Adrenal gland (tissue), 5 donors: ENCODE results near the gene PRDM8.

Source experiments
- POLR2A ChIP-seq, 2 donors: fragments of 450-650 bp; IDR thresholded peaks; one replicate each; pipeline ENCODE4 v1.6.1; 2017; ENCODE audit warnings: antibody characterized with exemption in 2 of 2, mild to moderate bottlenecking in 2 of 2, moderate library complexity in 1 of 2
- TF ChIP-seq, protein P1 (sequence below), 6 experiments: fragments of 450-650 bp in 4 of 6; fragments of 200-600 bp in 2 of 6; sonication (generic) in 1 of 6; IDR thresholded peaks; 1 replicate in 5 of 6; 2 replicates in 1 of 6; pipeline versions ENCODE4 v1.5.1 to v1.8.0; 2016 to 2021; ENCODE audit warnings: antibody characterized with exemption in 6 of 6, mild to moderate bottlenecking in 2 of 6, moderate library complexity in 1 of 6
- donor health status: DM: no; HTN: no; CAD: no.

DNA sequence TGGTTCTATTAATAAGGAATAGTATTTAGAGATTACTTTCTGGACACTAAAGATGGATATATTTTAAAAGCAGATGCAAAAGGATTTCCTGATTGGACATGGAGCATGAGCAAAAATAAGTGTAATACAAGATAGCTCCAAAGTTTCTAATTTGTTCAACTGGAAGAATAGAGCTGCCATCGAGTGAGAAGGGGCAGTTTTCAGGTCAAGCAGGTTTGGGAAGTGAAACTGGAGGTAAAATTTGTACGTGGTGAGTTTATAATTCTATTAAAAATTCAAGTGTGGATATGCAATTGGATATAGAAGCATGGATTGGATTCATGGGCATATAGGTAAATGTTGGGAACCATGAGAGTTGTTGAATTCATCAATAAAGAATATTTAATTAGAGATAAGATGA is 31.8 kb downstream of the PRDM8 start:
- TF ChIP-seq, protein P1, sequence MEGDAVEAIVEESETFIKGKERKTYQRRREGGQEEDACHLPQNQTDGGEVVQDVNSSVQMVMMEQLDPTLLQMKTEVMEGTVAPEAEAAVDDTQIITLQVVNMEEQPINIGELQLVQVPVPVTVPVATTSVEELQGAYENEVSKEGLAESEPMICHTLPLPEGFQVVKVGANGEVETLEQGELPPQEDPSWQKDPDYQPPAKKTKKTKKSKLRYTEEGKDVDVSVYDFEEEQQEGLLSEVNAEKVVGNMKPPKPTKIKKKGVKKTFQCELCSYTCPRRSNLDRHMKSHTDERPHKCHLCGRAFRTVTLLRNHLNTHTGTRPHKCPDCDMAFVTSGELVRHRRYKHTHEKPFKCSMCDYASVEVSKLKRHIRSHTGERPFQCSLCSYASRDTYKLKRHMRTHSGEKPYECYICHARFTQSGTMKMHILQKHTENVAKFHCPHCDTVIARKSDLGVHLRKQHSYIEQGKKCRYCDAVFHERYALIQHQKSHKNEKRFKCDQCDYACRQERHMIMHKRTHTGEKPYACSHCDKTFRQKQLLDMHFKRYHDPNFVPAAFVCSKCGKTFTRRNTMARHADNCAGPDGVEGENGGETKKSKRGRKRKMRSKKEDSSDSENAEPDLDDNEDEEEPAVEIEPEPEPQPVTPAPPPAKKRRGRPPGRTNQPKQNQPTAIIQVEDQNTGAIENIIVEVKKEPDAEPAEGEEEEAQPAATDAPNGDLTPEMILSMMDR (IDR thresholded peaks at IDR 0.05) = no peak
- TF ChIP-seq POLR2A (IDR thresholded peaks at IDR 0.05) = no peak
